Mesenchymal stem cell (in vitro differentiated cells and primary cell): Measurements from ENCODE around the gene NCF1.
"Not testable (repeated sequence)": the region's sequence is repeated elsewhere in the genome, so short reads cannot be mapped to it uniquely, and the experiment has no call there.

Experiments used
- DNase-seq: peaks from one replicate; pipeline ENCODE4 v3.0.0-alpha.2; 2013
- H2AFZ ChIP-seq: one replicate; pipeline ENCODE4 v1.6.1; 2013; ENCODE audit warnings: low read depth, mild to moderate bottlenecking, control low read depth, inconsistent platforms, low read length, moderate library complexity
- H2AK5ac ChIP-seq: 2 replicates; pipeline ENCODE4 v1.6.1; 2013; ENCODE audit warnings: low read length, moderate library complexity, mild to moderate bottlenecking, inconsistent platforms; ENCODE audit not compliant: severe bottlenecking
- H2BK120ac ChIP-seq: one replicate; pipeline ENCODE4 v1.6.1; 2013; ENCODE audit warnings: low read depth, mild to moderate bottlenecking, inconsistent platforms, low read length, moderate library complexity
- H2BK12ac ChIP-seq, 2 experiments: one replicate each; pipeline ENCODE4 v1.6.1; 2013; ENCODE audit warnings: inconsistent platforms in 2 of 2, low read length in 2 of 2, mild to moderate bottlenecking in 2 of 2, moderate library complexity in 2 of 2, control low read depth in 1 of 2
- H2BK15ac ChIP-seq: one replicate; pipeline ENCODE4 v1.6.1; 2013; ENCODE audit warnings: mild to moderate bottlenecking, low read depth, inconsistent platforms; ENCODE audit not compliant: poor library complexity, severe bottlenecking
- H2BK5ac ChIP-seq: 2 replicates; pipeline ENCODE4 v1.6.1; 2013; ENCODE audit warnings: low read depth, mild to moderate bottlenecking, low read length, control low read depth, inconsistent platforms; ENCODE audit not compliant: poor library complexity, severe bottlenecking
- H3K14ac ChIP-seq, 2 experiments: one replicate each; pipeline ENCODE4 v1.6.1; 2013; ENCODE audit warnings: inconsistent platforms in 2 of 2, low read length in 2 of 2, control low read depth in 1 of 2, mild to moderate bottlenecking in 1 of 2, moderate library complexity in 1 of 2
- H3K18ac ChIP-seq, 2 experiments: one replicate each; pipeline ENCODE4 v1.6.1; 2013; ENCODE audit warnings: inconsistent platforms in 2 of 2, low read length in 2 of 2, control low read depth in 1 of 2, low read depth in 1 of 2, mild to moderate bottlenecking in 1 of 2
- H3K23ac ChIP-seq, 2 experiments: one replicate each; pipeline ENCODE4 v1.6.1; 2013; ENCODE audit warnings: inconsistent platforms in 2 of 2, low read length in 2 of 2, mild to moderate bottlenecking in 2 of 2, moderate library complexity in 2 of 2, control low read depth in 1 of 2
- H3K27ac ChIP-seq: 2 replicates; pipeline ENCODE4 v1.5.1; 2013; ENCODE audit warnings: mild to moderate bottlenecking, moderate library complexity, low read length, control low read depth, inconsistent platforms; ENCODE audit not compliant: poor library complexity, severe bottlenecking
- H3K27me3 ChIP-seq, 2 experiments: 2 replicates each; pipeline versions ENCODE4 v1.6.1 to v1.7.0; 2013; ENCODE audit warnings: low read length in 2 of 2, mild to moderate bottlenecking in 2 of 2, moderate library complexity in 2 of 2, control low read depth in 1 of 2, inconsistent platforms in 1 of 2; ENCODE audit not compliant: control insufficient read depth in 1 of 2, insufficient read depth in 1 of 2
- H3K36me3 ChIP-seq, 2 experiments: 2 replicates each; pipeline versions ENCODE4 v1.6.1 to v1.7.0; 2013; ENCODE audit warnings: low read length in 2 of 2, control low read depth in 1 of 2, inconsistent platforms in 1 of 2, low read depth in 1 of 2, mild to moderate bottlenecking in 1 of 2; ENCODE audit not compliant: insufficient read depth in 2 of 2, control insufficient read depth in 1 of 2
- H3K4ac ChIP-seq, 2 experiments: one replicate each; pipeline ENCODE4 v1.6.1; 2013; ENCODE audit warnings: inconsistent platforms in 2 of 2, low read length in 2 of 2, mild to moderate bottlenecking in 2 of 2, moderate library complexity in 2 of 2, control low read depth in 1 of 2, low read depth in 1 of 2
- H3K4me1 ChIP-seq: 2 replicates; pipeline ENCODE4 v1.6.1; 2013; ENCODE audit warnings: low read depth, low read length, control low read depth; ENCODE audit not compliant: control insufficient read depth, insufficient read depth
- H3K4me2 ChIP-seq: 2 replicates; pipeline ENCODE4 v1.6.1; 2013; ENCODE audit warnings: low read length, mild to moderate bottlenecking, inconsistent platforms; ENCODE audit not compliant: poor library complexity, severe bottlenecking
- H3K4me3 ChIP-seq, 2 experiments: 2 replicates each; pipeline versions ENCODE4 v1.5.1 to v1.7.0; 2013; ENCODE audit warnings: low read length in 2 of 2, mild to moderate bottlenecking in 2 of 2, control low read depth in 1 of 2, low read depth in 1 of 2; ENCODE audit not compliant: insufficient read depth in 1 of 2
- H3K79me1 ChIP-seq: replicated peaks from 2 replicates; pipeline ENCODE4 v1.6.1; 2013; ENCODE audit warnings: mild to moderate bottlenecking, control low read depth, low read length, inconsistent platforms; ENCODE audit not compliant: poor library complexity, severe bottlenecking
- H3K9ac ChIP-seq: 2 replicates; pipeline ENCODE4 v1.7.0; 2013; ENCODE audit warnings: mild to moderate bottlenecking, low read length, moderate library complexity
- H3K9me3 ChIP-seq: 2 replicates; pipeline ENCODE4 v1.7.0; 2013; ENCODE audit warnings: mild to moderate bottlenecking, low read length; ENCODE audit not compliant: control insufficient read depth
- H4K8ac ChIP-seq: one replicate; pipeline ENCODE4 v1.6.1; 2013; ENCODE audit warnings: inconsistent platforms, mild to moderate bottlenecking, low read length, moderate library complexity
- H4K91ac ChIP-seq: one replicate; pipeline ENCODE4 v1.6.1; 2013; ENCODE audit warnings: mild to moderate bottlenecking, low read length, inconsistent platforms
- WGBS: methylation state at CpG from one replicate; pipeline ENCODE4 v1.1.7; 2013; ENCODE audit warnings: mixed read lengths; 5-methylcytosine and 5-hydroxymethylcytosine counted together

NCF1 gene

GRCh38 chr7:74788369-74789150, 14.7 kb downstream of the NCF1 start:
- not testable (repeated sequence) for H2BK5ac ChIP-seq, H3K23ac ChIP-seq, H3K36me3 ChIP-seq, H3K4me3 ChIP-seq, H2BK12ac ChIP-seq, H2AK5ac ChIP-seq, H3K79me1 ChIP-seq, H4K91ac ChIP-seq, H2BK120ac ChIP-seq, H2AFZ ChIP-seq, H3K4ac ChIP-seq, H4K8ac ChIP-seq, H3K27me3 ChIP-seq, H3K14ac ChIP-seq, H3K4me2 ChIP-seq, H2BK15ac ChIP-seq, H3K4me1 ChIP-seq, H3K27ac ChIP-seq, H3K9ac ChIP-seq, H3K9me3 ChIP-seq
- H3K18ac ChIP-seq, result peak overlapping the region in 1 of 2 experiments; percentile 40
- DNase-seq, result peak; percentile 87
- WGBS, result no CpG with 5 or more reads among the region's 82 CpGs

- H2BK12ac ChIP-seq, H3K9ac ChIP-seq, DNase-seq, H2AFZ ChIP-seq, H3K4me2 ChIP-seq, H2BK5ac ChIP-seq, H2BK120ac ChIP-seq, H3K23ac ChIP-seq, H4K91ac ChIP-seq, H3K9me3 ChIP-seq, H2BK15ac ChIP-seq, H3K4ac ChIP-seq, H3K27ac ChIP-seq, H3K14ac ChIP-seq, H3K4me3 ChIP-seq, H3K79me1 ChIP-seq, H4K8ac ChIP-seq, H3K36me3 ChIP-seq, H3K4me1 ChIP-seq, H3K18ac ChIP-seq, H2AK5ac ChIP-seq, H3K27me3 ChIP-seq: not testable (repeated sequence)
- WGBS, result no CpG with 5 or more reads among the region's 24 CpGs
These were observed 15.5 kb downstream of the NCF1 start for GRCh38 chr7:74789200-74789736.

DNA sequence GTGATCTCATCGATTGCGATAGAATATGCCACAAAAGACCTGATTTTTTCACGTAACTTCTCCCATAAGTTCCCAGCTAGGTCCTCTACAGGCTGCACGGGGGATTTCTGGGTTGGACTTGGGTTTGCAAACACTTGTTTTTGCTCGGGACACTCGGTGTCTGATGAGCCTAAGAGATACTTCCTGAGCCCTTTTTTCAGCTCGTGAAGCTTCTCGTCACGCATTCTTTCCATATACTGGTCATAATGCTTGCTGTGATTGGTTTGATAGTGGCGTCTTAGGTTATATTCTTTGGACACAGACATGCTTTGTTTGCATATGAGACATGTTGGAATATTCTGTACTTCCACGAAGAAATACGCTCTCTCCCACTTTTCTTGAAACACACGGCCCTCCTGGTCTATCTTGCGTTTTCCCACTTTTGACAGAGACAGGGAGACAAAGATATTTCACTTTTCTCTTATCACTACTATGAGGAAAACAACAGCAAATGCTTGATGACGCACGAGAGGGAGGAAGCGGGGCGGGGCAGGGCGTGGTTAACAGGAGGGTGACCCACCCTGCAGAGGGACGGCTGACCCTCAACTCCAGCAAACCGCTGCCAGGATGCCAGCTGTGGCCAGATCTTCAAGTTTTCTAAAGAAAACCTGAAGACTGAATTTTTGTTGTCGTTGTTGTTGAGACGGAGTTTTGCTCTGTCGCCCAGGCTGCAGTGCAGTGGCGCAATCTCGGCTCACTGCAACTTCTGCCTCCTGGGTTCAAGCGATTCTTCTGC, 24.2 kb downstream of the NCF1 start:
- WGBS, result no CpG with 5 or more reads among the region's 27 CpGs
- H3K27ac ChIP-seq, H3K23ac ChIP-seq, H3K4me3 ChIP-seq, H2BK15ac ChIP-seq, H3K36me3 ChIP-seq, H2BK12ac ChIP-seq, DNase-seq, H2AFZ ChIP-seq, H3K9me3 ChIP-seq, H2BK120ac ChIP-seq, H4K91ac ChIP-seq, H3K79me1 ChIP-seq, H3K9ac ChIP-seq, H3K4me1 ChIP-seq, H3K27me3 ChIP-seq, H4K8ac ChIP-seq, H3K14ac ChIP-seq, H3K4ac ChIP-seq, H3K18ac ChIP-seq, H2BK5ac ChIP-seq, H2AK5ac ChIP-seq, H3K4me2 ChIP-seq: not testable (repeated sequence)

DNA sequence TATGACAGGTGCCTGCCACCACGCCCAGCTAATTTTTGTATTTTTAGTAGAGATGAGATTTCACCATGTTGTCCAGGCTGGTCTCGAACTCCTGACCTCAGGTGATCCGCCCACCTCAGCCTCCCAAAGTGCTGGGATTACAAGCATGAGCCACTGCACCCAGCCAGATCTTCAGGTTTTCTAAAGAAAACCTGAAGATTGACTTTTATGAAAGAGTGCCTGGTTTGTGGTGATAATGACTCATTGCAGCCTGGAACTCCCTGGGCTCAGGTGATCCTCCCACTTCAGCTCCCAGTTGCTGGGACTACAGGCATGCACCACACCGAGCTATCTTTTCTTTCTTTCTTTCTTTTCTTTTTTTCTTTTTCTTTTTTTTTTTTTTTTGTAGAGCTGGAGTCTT, 24.8 kb downstream of the NCF1 start:
- H3K9me3 ChIP-seq, H3K23ac ChIP-seq, DNase-seq, H2AK5ac ChIP-seq, H3K4me3 ChIP-seq, H3K27me3 ChIP-seq, H3K27ac ChIP-seq, H3K79me1 ChIP-seq, H2AFZ ChIP-seq, H2BK5ac ChIP-seq, H3K4me2 ChIP-seq, H4K8ac ChIP-seq, H2BK120ac ChIP-seq, H2BK12ac ChIP-seq, H3K36me3 ChIP-seq, H4K91ac ChIP-seq, H3K9ac ChIP-seq, H2BK15ac ChIP-seq, H3K4me1 ChIP-seq, H3K4ac ChIP-seq, H3K18ac ChIP-seq, H3K14ac ChIP-seq: not testable (repeated sequence)
- WGBS, result no CpG with 5 or more reads among the region's 4 CpGs
